ENCODE data around the gene MS4A4A. TPM values are rescaled to one million over a fixed set of nuclear protein-coding genes. Genes with fewer than 3 reads are reported as not detected.

MS4A4A gene
- total RNA-seq, 4 donors from 2014 or later = 4.1 to 53.9 (median 7.9) TPM

DNA sequence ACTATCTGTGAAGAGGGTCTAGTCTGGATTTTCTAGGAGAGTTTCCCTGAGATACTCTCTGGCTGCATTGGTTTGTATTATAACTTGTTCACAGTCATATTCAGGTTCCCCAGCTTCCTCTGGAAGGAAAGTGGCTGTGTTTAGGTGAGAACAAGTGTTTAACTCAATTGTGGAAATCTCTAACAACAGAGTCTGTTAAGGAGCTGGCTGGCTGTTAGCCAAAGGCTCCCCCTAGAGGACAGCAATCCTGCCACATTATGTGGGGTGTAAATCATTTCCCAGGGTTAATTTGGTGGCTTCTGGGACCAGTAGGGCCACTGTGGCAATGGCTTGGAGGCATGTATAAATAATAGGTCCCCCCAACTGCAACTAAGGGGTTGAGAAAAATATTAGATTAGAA lies 65.0 kb downstream of the MS4A4A start:
- H3K4me3 ChIP-seq (replicated peaks in 1 of 3) = no peak overlapping the region
- H3K36me3 ChIP-seq = no peaks in the 10 kb centered on the region
- intact Hi-C loops (cut with DNase I) = no loop called here
- no peaks in the 10 kb centered on the region for H3K4me1 ChIP-seq
- H3K27ac ChIP-seq = no peak overlapping the region
- H3K9me3 ChIP-seq = no peaks in the 10 kb centered on the region
- DNase-seq = peak; percentile 9 to 11
- no peaks in the 10 kb centered on the region for H3K27me3 ChIP-seq
- TF ChIP-seq, protein P1, sequence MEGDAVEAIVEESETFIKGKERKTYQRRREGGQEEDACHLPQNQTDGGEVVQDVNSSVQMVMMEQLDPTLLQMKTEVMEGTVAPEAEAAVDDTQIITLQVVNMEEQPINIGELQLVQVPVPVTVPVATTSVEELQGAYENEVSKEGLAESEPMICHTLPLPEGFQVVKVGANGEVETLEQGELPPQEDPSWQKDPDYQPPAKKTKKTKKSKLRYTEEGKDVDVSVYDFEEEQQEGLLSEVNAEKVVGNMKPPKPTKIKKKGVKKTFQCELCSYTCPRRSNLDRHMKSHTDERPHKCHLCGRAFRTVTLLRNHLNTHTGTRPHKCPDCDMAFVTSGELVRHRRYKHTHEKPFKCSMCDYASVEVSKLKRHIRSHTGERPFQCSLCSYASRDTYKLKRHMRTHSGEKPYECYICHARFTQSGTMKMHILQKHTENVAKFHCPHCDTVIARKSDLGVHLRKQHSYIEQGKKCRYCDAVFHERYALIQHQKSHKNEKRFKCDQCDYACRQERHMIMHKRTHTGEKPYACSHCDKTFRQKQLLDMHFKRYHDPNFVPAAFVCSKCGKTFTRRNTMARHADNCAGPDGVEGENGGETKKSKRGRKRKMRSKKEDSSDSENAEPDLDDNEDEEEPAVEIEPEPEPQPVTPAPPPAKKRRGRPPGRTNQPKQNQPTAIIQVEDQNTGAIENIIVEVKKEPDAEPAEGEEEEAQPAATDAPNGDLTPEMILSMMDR (IDR thresholded peaks at IDR 0.05) = no peak
- TF ChIP-seq POLR2A (IDR thresholded peaks at IDR 0.05) = no peak

DNA sequence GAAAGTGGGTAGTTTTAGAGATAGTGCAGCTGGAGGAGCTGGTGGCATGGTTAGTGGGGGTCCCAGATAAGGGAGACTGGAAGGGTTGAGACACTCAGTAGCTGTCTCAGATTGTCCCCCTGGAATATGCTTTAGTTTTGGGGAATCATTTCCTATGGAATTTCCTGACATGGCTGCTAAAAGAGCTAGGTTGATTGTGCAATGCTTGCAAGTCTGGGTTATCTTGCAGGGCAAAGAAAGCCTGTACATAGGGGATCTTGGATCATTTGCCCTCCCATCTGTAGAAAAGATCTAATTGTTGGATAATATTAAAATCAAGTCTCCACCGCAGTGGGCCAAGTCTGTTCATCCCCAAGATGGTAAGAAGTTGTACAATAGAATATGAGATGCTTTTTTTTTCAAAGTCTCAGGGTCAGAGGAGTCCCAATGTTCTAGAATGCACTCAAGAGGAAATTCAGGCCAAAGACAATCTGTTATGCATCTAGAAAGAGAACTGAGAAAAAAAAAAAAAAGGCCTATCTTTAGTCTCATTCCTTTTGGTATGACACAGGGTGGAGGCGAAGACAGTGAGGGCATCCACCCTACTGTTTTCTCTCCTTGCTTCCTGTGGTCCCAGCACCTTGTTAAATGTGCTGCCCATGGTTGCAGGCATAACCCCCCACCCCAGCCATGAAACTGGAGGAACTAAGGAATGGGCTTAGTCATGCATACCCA lies 66.8 kb downstream of the MS4A4A start:
- WGBS, 2 donors = 91 to 92% methylated on average over 2 of the region's 2 CpGs
- Histone ChIP-seq H3K36me3 (no peaks in the 10 kb centered on the region), H3K27me3 (no peaks in the 10 kb centered on the region), H3K4me1 (no peaks in the 10 kb centered on the region), H3K27ac (no peak overlapping the region), H3K9me3 (no peaks in the 10 kb centered on the region), H3K4me3 (replicated peaks in 1 of 3) (no peak overlapping the region)
- intact Hi-C loops (cut with DNase I) = no loop called here
- no peak for DNase-seq
- TF ChIP-seq, protein P1 (IDR thresholded peaks at IDR 0.05) = no peak
- TF ChIP-seq POLR2A (IDR thresholded peaks at IDR 0.05) = no peak

DNA sequence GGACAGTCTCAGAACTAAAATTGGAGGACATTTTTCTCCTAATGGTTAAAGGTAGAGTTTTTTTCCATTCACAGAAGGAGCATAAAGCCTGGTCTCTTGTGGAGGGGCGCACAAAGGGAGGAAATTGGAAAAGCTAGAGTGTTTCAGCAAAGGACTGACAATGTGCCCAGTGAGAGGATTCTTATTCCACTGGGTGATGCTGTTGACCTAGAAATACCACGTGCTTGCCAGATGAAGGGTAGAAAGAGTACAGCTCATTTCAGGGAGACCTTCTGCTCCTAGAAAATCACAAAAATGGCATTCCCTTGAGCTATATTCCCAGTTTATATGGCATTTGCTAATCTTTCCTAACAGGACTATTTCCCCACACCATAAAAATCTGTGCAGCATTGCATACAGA lies 67.7 kb downstream of the MS4A4A start:
- H3K36me3 ChIP-seq = no peaks in the 10 kb centered on the region
- TF ChIP-seq POLR2A (IDR thresholded peaks at IDR 0.05) = no peak
- TF ChIP-seq, protein P1 (IDR thresholded peaks at IDR 0.05) = no peak
- H3K27me3 ChIP-seq = no peaks in the 10 kb centered on the region
- 55 to 68% methylated on average over 2 of the region's 2 CpGs for WGBS, 2 donors
- H3K27ac ChIP-seq = no peak overlapping the region
- no peak overlapping the region for H3K4me3 ChIP-seq (replicated peaks in 1 of 3)
- no peaks in the 10 kb centered on the region for H3K4me1 ChIP-seq
- no peaks in the 10 kb centered on the region for H3K9me3 ChIP-seq
- DNase-seq = no peak
- intact Hi-C loops (cut with DNase I) = no loop called here

DNA sequence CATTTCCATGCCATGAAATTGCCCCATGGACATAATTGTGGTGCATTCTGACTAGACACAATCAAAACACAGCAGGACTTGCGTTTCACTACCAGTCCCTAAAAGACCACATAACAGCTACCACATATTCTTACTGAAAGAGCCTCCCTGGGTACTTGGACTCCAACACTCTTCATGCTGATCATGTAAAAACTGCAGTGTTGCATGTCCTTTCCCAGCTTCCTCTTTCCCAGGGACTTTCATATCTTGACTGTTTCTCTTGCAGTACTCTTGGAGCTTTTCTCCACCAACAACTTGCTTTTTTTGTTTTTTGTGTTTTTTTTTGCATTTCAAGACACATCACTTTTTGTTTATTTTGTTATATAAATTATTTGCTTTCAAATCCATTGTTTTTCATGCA lies 69.5 kb downstream of the MS4A4A start:
- Histone ChIP-seq H3K27me3 (no peaks in the 10 kb centered on the region), H3K4me1 (no peaks in the 10 kb centered on the region), H3K4me3 (replicated peaks in 1 of 3) (no peak overlapping the region), H3K27ac (no peak overlapping the region), H3K36me3 (no peaks in the 10 kb centered on the region), H3K9me3 (no peaks in the 10 kb centered on the region)
- DNase-seq = no peak
- TF ChIP-seq POLR2A (IDR thresholded peaks at IDR 0.05) = no peak
- TF ChIP-seq, protein P1 (IDR thresholded peaks at IDR 0.05) = no peak
- WGBS, 2 donors = 76 to 91% methylated on average over 1 of the region's 1 CpG
- intact Hi-C loops (cut with DNase I) = no loop called here

DNA sequence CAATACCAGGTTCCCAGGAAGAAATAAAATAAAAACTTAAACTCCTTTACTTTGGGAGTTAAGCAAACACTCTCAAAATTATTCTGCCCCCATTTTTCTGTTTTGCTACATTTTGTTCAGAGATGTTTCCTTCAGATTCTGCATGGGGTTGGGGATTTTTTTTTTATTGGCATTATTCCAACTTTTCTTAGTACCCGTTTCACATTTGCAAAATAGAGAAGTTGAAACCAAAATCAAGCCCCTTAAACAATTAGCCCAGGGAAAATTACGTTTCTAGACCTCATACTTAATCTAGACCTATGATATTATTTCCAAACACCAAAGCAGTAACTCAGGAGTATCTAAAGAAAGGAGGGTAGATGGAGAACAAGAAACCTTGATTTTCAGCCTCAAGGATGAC lies 77.3 kb downstream of the MS4A4A start:
- no peaks in the 10 kb centered on the region for H3K36me3 ChIP-seq
- no peaks in the 10 kb centered on the region for H3K27me3 ChIP-seq
- H3K4me3 ChIP-seq (replicated peaks in 1 of 3) = no peak overlapping the region
- no peak for DNase-seq
- WGBS, 2 donors = 38 to 39% methylated on average over 2 of the region's 2 CpGs
- H3K4me1 ChIP-seq = no peaks in the 10 kb centered on the region
- TF ChIP-seq POLR2A (IDR thresholded peaks at IDR 0.05) = no peak
- TF ChIP-seq, protein P1 (IDR thresholded peaks at IDR 0.05) = no peak
- H3K27ac ChIP-seq = no peak overlapping the region
- intact Hi-C loops (cut with DNase I) = no loop called here
- no peaks in the 10 kb centered on the region for H3K9me3 ChIP-seq

Other genes starting within 250 kb of the MS4A4A start
- gene OOSP2, start 240.3 kb upstream of the MS4A4A start, total RNA-seq = not detected
- not detected for gene MS4A3, start 224.0 kb upstream of the MS4A4A start, total RNA-seq
- gene MS4A2, start 192.0 kb upstream of the MS4A4A start, total RNA-seq = under 1 TPM in 3 of 4 donors, not detected in 1; 0.33 to 0.96 (median 0.39) TPM
- 10 to 100 TPM; 12.1 to 51.6 (median 36.9) TPM for gene MS4A6A, start 97.6 kb upstream of the MS4A4A start, total RNA-seq
- under 1 TPM in 2 of 4 donors, not detected in 2; 0.56 to 0.73 TPM for gene MS4A4E, start 37.5 kb upstream of the MS4A4A start, total RNA-seq
- not detected for gene MS4A6E, start 46.6 kb downstream of the MS4A4A start, total RNA-seq
- gene MS4A7, start 97.9 kb downstream of the MS4A4A start, total RNA-seq = 10 to 100 TPM in 1 of 4 donors, 1 to 10 TPM in 3; 6.1 to 44.2 (median 7.0) TPM
- 1 to 10 TPM in 2 of 4 donors, under 1 TPM in 2; 0.49 to 1.6 (median 0.92) TPM for gene MS4A14, start 115.8 kb downstream of the MS4A4A start, total RNA-seq
- not detected for gene MS4A5, start 148.9 kb downstream of the MS4A4A start, total RNA-seq
- gene MS4A1, start 175.2 kb downstream of the MS4A4A start, total RNA-seq = under 1 TPM in 2 of 4 donors, not detected in 2; 0.13 to 0.25 TPM
- not detected for gene MS4A12, start 212.1 kb downstream of the MS4A4A start, total RNA-seq
- gene MS4A13, start 234.7 kb downstream of the MS4A4A start, total RNA-seq = not detected

All from thyroid gland (tissue), 4 donors.